ENCODE data around the gene PDGFB. TPM values are rescaled to one million over a fixed set of nuclear protein-coding genes. Genes with fewer than 3 reads are reported as not detected.

Gene PDGFB
- total and polyA plus RNA-seq, 2 donors (not counting 1 experiment from before 2014, with no cell fraction given): 0.04 TPM; not detected in 1

- Histone ChIP-seq H3K27ac (ENCODE audit: low read length in 2 of 2) (no peak overlapping the region), H3K9me3 (ENCODE audit: control extremely low read depth in 1 of 3, control insufficient read depth in 2 of 3, insufficient read depth in 1 of 3, low read length in 2 of 3) (peaks cover 0 to 34% (median 0%) of the 10 kb centered on the region in 3 donors), H2AFZ (ENCODE audit: insufficient read depth, low read depth, low read length, poor library complexity, severe bottlenecking) (no peak overlapping the region), H3K9ac (ENCODE audit: low read length) (no peak overlapping the region), H3K79me2 (ENCODE audit: control insufficient read depth, insufficient read depth, low read length) (no peaks in the 10 kb centered on the region), H3K4me2 (replicated peaks; ENCODE audit: low read depth, low read length, poor library complexity, severe bottlenecking) (no peak overlapping the region), H3K36me3 (replicated peaks in 1 of 2; ENCODE audit: control extremely low read depth in 1 of 2, control insufficient read depth in 1 of 2, extremely low read depth in 1 of 2, insufficient read depth in 2 of 2, low read length in 1 of 2) (no peaks in the 10 kb centered on the region), H4K20me1 (ENCODE audit: control insufficient read depth, insufficient read depth, low read length, poor library complexity, severe bottlenecking) (no peaks in the 10 kb centered on the region), H3K4me3 (ENCODE audit: control extremely low read depth in 1 of 5, extremely low read depth in 1 of 5, insufficient read depth in 1 of 5, low read depth in 2 of 5, low read length in 4 of 5) (no peak overlapping the region), H3K4me1 (ENCODE audit: control insufficient read depth in 2 of 2, insufficient read depth in 2 of 2, low read length in 2 of 2) (peaks cover 56% of the 10 kb centered on the region in 2 donors), H3K27me3 (replicated peaks in 1 of 4; ENCODE audit: control extremely low read depth in 1 of 4, control insufficient read depth in 3 of 4, insufficient read depth in 4 of 4, low read length in 3 of 4) (peaks cover 0 to 84% (median 41%) of the 10 kb centered on the region in 4 experiments)
- Mint-ChIP-seq H3K27me3 (peaks cover 74% of the 10 kb centered on the region), H3K27ac (no peak overlapping the region), H3K9me3 (ENCODE audit: insufficient read depth) (no peaks in the 10 kb centered on the region), H3K4me3 (no peak overlapping the region), H3K4me1 (peaks cover 43% of the 10 kb centered on the region)
- TF ChIP-seq EZH2 (IDR thresholded peaks at IDR 0.05; ENCODE audit: borderline replicate concordance, insufficient read depth, low read depth, low read length, poor library complexity, severe bottlenecking): no peak
- no peak for TF ChIP-seq CTCF (IDR thresholded peaks at IDR 0.05)
- intact Hi-C loops (cut with micrococcal nuclease): no loop called here
- POLR2A ChIA-PET: no interaction called here
- 52% methylated on average over 19 of the region's 20 CpGs for WGBS (ENCODE audit: insufficient coverage)
- ATAC-seq (ENCODE audit: low read depth): no peak
- CTCF ChIA-PET: interaction anchor here (0.6 kb wide), 1 partner anchor 824 kb away, joined by 3 read pairs; no protein-coding TSS in a partner anchor
- no peak for DNase-seq
These were observed 5.0 kb downstream of the PDGFB start for GRCh38 chr22:39239561-39240423.

GRCh38 chr22:39238966-39239505 is 5.7 kb downstream of the PDGFB start:
- Histone ChIP-seq H3K4me2 (replicated peaks; ENCODE audit: low read depth, low read length, poor library complexity, severe bottlenecking) (no peak overlapping the region), H3K4me3 (ENCODE audit: control extremely low read depth in 1 of 5, extremely low read depth in 1 of 5, insufficient read depth in 1 of 5, low read depth in 2 of 5, low read length in 4 of 5) (no peak overlapping the region), H2AFZ (ENCODE audit: insufficient read depth, low read depth, low read length, poor library complexity, severe bottlenecking) (no peak overlapping the region), H3K27ac (ENCODE audit: low read length in 2 of 2) (no peak overlapping the region), H3K36me3 (replicated peaks in 1 of 2; ENCODE audit: control extremely low read depth in 1 of 2, control insufficient read depth in 1 of 2, extremely low read depth in 1 of 2, insufficient read depth in 2 of 2, low read length in 1 of 2) (no peaks in the 10 kb centered on the region), H3K79me2 (ENCODE audit: control insufficient read depth, insufficient read depth, low read length) (no peaks in the 10 kb centered on the region), H3K27me3 (replicated peaks in 1 of 4; ENCODE audit: control extremely low read depth in 1 of 4, control insufficient read depth in 3 of 4, insufficient read depth in 4 of 4, low read length in 3 of 4) (peaks cover 0 to 85% (median 46%) of the 10 kb centered on the region in 4 experiments), H3K9ac (ENCODE audit: low read length) (no peak overlapping the region), H3K4me1 (ENCODE audit: control insufficient read depth in 2 of 2, insufficient read depth in 2 of 2, low read length in 2 of 2) (peaks cover 57 to 58% of the 10 kb centered on the region in 2 donors), H3K9me3 (ENCODE audit: control extremely low read depth in 1 of 3, control insufficient read depth in 2 of 3, insufficient read depth in 1 of 3, low read length in 2 of 3) (peaks cover 0 to 42% (median 0%) of the 10 kb centered on the region in 3 donors), H4K20me1 (ENCODE audit: control insufficient read depth, insufficient read depth, low read length, poor library complexity, severe bottlenecking) (no peaks in the 10 kb centered on the region)
- H3K4me3 Mint-ChIP-seq: no peak overlapping the region
- no peak overlapping the region for H3K27ac Mint-ChIP-seq
- ATAC-seq (ENCODE audit: low read depth): no peak
- WGBS (ENCODE audit: insufficient coverage): 48% methylated on average over 9 of the region's 12 CpGs
- DNase-seq: no peak
- POLR2A ChIA-PET: no interaction called here
- CTCF ChIA-PET: no interaction called here
- no peaks in the 10 kb centered on the region for H3K9me3 Mint-ChIP-seq (ENCODE audit: insufficient read depth)
- intact Hi-C loops (cut with micrococcal nuclease): no loop called here
- H3K27me3 Mint-ChIP-seq: peaks cover 78% of the 10 kb centered on the region
- TF ChIP-seq EZH2 (IDR thresholded peaks at IDR 0.05; ENCODE audit: borderline replicate concordance, insufficient read depth, low read depth, low read length, poor library complexity, severe bottlenecking) (no peak), CTCF (IDR thresholded peaks at IDR 0.05) (no peak)
- peaks cover 45% of the 10 kb centered on the region for H3K4me1 Mint-ChIP-seq

Data from B cell (primary cell).